Inferior parietal cortex (tissue), 1 donor: ENCODE measurements around the gene AHCYL1.
"Not testable (repeated sequence)": the region's sequence is repeated elsewhere in the genome, so short reads cannot be mapped to it uniquely, and the experiment has no call there.

Experiments
- DNase-seq: peaks from one replicate; pipeline ENCODE4 v3.0.0-alpha.2; 2016; ENCODE audit errors: extremely low spot score

Gene AHCYL1

GRCh38 chr1:109997867-109998229, 13.3 kb downstream of the AHCYL1 start:
- no peak for DNase-seq

DNA sequence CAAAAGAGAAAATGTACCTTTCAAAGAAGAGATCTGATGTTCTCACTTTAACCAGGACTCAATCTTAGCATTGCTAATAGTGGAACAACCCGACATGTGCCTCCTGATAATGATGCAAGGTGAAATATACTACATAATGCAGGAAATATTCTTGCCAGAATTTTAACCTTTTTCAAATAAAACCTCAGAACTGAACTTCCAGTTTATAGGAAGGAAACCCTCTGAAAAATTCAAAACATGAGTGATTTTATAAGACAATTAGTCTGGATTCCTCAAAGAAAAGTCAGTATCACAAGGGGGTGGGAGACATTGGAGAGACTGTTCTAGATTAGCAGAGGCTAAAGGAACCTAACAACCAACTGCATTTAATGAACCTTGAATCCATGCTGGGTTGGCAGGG, 18.1 kb downstream of the AHCYL1 start:
- no peak for DNase-seq

- peak; percentile 56 for DNase-seq
Observed at GRCh38 chr1:110003747-110004428, 19.3 kb downstream of the AHCYL1 start.

DNA sequence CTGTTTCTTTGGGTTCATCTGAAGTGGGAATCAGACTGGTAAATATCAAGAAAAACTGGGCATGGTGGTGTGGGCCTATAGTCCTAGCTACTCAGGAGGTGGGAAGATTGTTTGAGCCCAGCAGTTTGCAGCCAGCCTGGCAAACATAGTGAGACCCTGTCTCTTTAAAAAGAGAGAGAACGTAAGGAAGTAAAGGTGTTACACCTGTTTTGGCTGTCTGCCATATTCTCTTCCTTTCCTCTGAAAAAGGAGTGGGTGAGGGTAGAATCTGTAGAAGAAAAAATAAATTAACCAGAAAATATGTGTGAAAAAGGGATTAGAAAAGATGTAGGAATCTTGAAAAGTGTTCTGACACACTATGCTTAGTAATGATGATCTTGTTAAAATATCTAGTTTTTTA, 20.0 kb downstream of the AHCYL1 start:
- DNase-seq = no peak

DNA sequence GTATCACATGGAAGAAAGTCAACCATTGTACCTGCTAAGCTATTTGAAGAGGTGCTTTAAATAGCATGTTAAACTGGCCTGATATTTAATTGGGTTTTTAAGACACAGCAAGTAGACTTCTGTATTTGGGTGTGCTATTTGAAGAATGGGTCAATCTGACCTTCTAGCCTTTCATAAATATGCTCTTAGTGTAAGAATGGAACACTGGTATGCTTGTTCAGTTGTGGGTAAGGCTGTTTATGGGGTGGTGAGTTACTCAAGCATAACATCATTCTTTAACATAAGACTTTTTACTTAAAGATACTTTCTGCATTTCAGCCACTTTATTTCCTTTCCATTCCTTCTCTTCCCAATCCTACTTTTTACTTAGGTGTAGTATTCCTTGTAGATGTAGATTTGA, 21.4 kb downstream of the AHCYL1 start:
- DNase-seq = no peak

DNA sequence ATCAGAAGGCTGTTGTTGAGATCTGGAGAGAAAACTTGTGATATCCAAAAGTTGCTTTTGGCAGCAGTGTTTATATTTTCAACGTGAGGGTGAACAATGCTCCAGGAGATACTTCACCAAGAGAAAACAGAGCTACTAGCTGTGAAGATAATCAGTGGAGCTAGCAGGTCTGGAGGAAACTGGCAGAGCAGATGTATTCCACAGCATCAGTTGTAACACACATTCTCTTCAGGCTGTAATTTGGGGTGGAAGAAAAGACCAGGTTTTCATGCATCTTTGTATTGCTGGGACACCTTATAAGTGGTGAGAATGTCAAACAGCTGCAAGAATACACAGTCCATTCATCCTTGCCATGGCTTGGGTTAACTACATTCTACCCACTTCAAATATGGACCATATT, 22.0 kb downstream of the AHCYL1 start:
- DNase-seq = no peak

GRCh38 chr1:110007046-110007830, 22.7 kb downstream of the AHCYL1 start:
- no peak for DNase-seq

DNA sequence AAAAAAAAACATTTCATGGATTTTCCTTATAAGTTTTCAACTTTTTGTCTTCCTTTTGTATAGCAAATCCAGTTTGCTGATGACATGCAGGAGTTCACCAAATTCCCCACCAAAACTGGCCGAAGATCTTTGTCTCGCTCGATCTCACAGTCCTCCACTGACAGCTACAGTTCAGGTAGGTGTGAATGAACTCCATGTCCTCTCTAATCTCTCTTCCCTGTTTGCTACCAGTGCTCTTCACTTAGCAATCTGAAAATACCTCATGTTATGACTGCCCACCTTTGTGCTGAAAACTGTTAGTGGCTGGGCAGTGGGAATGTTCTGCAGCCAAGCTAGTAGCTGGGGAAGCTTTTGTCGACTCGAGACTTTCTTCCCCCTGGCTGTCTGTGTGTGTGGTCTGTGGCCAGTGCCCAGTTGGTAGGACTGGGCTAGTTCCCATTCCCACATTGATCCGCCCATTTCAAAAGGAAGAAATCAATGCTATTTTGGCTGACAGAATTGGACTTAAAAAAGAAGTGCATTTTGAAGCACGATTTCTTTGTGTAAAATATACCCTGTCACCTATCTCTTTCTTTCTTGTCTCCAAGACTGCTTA, 24.5 kb downstream of the AHCYL1 start:
- no peak for DNase-seq

DNA sequence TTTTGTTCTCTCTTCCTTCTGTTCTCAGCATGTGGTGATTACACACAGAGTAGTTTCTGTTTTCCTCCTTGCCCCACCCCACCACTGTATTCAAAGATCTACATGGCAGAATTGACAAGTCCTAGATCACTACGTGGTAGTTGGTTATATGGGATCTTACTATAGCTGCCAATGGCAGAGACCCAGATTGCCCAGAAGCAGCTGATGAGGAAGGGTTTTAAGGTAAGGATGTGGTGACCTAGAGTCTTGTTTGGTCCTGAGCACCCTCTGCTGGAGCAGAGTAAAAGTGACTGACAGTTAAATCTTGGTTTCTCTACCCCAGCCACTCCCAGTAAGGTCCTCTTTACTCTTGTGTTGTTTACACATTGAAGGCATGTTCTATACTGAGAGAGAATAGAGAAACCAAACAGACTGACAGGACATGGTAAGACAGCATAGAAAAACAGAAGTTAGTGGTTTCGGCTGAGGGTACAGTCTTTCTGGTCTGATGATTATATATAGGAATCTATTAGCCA, 27.0 kb downstream of the AHCYL1 start:
- DNase-seq = no peak

DNA sequence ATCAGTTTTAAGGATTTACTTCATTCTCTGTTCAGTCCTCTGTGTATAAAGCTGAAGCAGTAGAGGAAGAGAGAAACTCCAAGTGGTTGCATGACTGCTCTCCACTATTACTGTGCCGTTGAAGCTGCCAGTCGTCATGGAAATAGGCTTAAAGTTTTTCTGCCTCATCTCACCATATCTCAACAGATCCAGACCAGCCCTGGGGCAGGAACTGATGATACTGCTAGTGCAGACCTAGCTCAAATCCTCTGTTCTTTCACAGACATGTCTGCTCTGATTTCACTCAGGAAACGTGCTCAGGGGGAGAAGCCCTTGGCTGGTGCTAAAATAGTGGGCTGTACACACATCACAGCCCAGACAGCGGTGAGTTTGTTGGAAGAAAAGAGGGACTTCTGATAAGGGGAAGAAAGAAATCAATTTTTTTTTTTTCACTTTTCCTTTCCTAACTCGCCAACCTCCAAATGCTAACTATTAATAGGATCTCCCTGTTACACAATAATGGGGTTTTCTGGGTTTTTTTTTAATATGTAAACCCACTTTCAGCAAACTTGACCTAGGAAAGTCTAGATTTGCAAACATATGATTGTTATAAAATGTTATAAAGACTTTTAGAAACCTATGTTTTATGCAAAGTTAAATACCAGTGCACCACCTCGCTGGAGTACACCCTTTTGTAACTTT, 27.7 kb downstream of the AHCYL1 start:
- no peak for DNase-seq

DNA sequence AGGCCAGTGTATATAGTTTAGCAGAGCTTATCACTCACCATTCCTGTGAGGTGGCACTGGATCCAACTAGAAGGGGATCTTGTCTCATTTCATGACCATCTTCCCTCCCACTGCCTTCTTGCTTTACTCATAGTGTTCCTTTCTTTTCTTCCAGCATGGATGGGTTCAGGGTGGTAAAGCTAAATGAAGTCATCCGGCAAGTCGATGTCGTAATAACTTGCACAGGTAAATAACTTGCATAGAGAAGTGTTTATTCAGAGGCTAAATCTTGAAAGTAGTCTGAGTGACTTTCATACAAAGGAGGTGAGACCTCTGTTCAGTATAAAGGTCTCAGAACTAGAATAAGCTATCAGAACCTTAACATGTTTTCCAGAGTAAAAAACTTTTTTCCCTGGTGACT, 33.2 kb downstream of the AHCYL1 start:
- DNase-seq = no peak

DNA sequence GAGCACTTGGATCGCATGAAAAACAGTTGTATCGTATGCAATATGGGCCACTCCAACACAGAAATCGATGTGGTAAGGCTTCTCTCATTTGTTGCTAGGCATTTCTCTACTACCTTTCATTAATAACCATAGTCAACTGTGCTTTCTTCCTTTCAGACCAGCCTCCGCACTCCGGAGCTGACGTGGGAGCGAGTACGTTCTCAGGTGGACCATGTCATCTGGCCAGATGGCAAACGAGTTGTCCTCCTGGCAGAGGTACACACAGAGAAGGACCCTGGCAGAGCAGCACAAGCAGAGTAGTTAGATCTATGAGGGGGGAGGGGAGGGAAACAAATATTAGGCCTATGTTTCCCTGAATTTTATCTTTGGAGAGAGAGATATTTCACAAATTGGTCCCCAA, 33.8 kb downstream of the AHCYL1 start:
- no peak for DNase-seq

- DNase-seq = no peak
Observed at GRCh38 chr1:110019770-110020169, 35.2 kb downstream of the AHCYL1 start.

- DNase-seq = no peak
Observed at GRCh38 chr1:110021285-110021684, 36.7 kb downstream of the AHCYL1 start.

DNA sequence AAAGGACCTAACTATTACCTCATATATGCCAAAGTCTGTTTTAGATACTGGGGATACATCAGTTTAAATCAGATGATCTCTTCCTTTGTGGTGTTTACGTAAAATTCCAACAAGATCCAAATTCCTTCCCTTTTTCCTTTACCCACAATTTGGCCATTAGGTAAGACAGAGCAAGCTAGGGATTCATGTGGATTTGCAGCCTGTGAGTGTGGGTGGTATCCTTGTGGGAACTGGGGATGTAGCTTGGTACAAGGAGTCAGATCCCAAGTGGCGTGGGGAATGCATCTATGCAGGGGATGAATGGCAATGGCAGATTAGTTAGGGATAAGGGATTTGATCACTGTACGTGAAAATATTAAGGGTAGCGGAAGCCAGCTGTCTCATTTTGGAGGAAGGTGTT, 40.0 kb downstream of the AHCYL1 start:
- no peak for DNase-seq

DNA sequence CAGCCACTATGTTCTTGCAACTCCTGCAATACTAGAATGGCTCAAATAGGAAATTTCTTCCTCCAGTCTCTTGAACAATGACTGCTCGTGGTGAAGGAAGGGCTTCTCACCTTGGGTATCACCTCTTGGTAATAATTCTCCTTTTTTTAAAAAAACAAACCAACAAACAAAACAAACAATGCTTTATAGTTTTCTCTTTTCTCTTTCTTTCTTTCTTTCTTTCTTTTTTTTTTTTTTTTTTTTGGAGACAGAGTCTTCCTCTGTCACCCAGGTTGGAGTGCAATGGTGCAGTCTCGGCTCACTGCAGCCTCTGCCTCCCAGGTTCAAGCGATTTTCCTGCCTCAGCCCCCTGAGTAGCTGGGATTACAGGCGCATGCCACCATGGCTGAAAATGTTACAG, 46.1 kb downstream of the AHCYL1 start:
- not testable (repeated sequence) for DNase-seq

DNA sequence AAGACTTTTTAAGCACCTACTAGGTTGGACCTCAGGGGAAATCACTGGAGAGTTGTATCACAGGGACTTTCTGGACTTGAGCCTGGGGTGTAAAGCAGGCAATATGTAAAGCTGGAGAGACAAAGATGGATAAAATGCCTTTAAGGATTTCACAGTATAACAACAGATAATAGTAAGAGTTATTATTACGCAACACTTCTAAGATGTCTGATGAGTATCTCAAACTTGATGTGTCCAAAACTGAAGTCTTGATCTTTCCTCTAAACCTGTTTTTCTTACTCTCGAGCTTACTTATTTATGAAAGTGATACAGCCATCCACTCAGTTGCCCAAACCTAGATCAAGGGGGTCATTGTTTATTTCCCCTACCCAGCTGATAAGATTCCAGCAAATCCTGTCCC, 47.8 kb downstream of the AHCYL1 start:
- DNase-seq = no peak

DNA sequence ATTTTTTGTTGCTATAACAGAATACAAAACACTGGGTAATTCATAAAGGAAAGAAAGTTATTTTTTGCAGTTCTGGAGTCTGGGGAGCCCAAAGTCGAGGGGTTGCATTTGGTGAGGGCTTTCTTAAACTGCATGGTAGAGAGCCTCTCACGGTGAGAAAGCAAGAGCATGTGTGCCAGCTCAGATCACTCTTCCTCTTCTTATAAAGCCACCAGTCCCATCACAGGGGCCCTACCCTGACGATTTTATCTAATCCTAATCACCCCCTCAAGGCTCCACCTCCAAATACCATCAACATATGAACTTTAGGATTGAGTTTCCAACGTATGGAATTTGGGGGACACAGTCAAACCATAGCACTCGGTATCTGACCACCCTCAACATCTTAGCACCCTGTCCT, 48.9 kb downstream of the AHCYL1 start:
- DNase-seq = no peak

DNA sequence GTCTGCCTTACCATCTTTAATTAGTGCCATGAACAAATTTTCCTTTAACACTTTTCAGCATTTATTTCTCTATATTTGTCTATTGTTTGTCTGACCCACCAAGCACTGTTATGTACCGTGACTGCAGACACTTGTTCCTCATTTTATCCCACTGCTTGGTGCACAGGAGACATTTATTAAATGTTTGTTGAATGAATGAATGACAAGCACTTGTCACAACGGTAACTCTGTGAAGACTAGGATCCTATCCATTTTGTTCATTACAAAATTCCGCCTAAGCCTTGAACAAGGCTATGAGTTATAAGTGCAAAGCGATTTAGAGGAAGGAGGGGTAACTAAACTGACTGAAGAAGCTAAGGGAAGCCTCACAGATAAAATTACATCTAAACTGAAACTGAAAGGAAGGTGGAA, 49.5 kb downstream of the AHCYL1 start:
- DNase-seq = no peak

- DNase-seq = peak; percentile 98
Observed at GRCh38 chr1:110034451-110035235, 50.1 kb downstream of the AHCYL1 start, which contains the start of gene STRIP1. STRIP1 (plus strand) TSS chr1:110034624; CDS start chr1:110034638, 14 bp downstream.

- DNase-seq = no peak
Observed at GRCh38 chr1:110035236-110035752, 50.7 kb downstream of the AHCYL1 start.
